Caco-2 (cell line): Measurements from ENCODE around the gene DSCAM. TPM values are rescaled to one million over a fixed set of nuclear protein-coding genes. Genes with fewer than 3 reads are reported as not detected.

Experiments
- BruUV-seq: library from RNA; stranded (reverse); fragments of 400-500 nt; replicated peaks from 2 replicates; lab custom pipeline; 2021; lab: Mats Ljungman, UMichigan
- CTCF ChIA-PET: fragments of 300-600 bp; sonication (Branson Sonifier 250); formaldehyde crosslinking; loops from one replicate; lab custom pipeline; 2022; ENCODE audit warnings: antibody characterized with exemption; lab: Charles Lee
- POLR2A ChIA-PET: fragments of 300-600 bp; sonication (Branson Sonifier 250); formaldehyde crosslinking; loops from one replicate; lab custom pipeline; 2022; ENCODE audit warnings: antibody characterized with exemption; lab: Charles Lee
- DNase-seq, 2 experiments: peaks; one replicate each; pipeline versions ENCODE4 v3.0.0 to v3.0.0-alpha.2; 2020 to 2022
- H3K27me3 ChIP-seq: replicated peaks from 2 replicates; pipeline ENCODE4 v1.6.0; 2011; ENCODE audit warnings: low read length; ENCODE audit not compliant: control insufficient read depth, insufficient read depth
- H3K36me3 ChIP-seq: 2 replicates; pipeline ENCODE4 v1.5.1; 2011; ENCODE audit warnings: low read length; ENCODE audit not compliant: control insufficient read depth, insufficient read depth
- H3K4me1 ChIP-seq: fragments of 250-450 bp; sonication (Bioruptor Pico); 2 replicates; pipeline ENCODE4 v1.5.1; 2020; ENCODE audit warnings: mild to moderate bottlenecking
- H3K4me3 ChIP-seq: 2 replicates; pipeline ENCODE4 v1.5.1; 2011; ENCODE audit warnings: low read depth, mild to moderate bottlenecking, control low read depth, low read length
- H3K9me3 ChIP-seq: fragments of 250-450 bp; sonication (Bioruptor Pico); 2 replicates; pipeline ENCODE4 v1.5.1; 2020; ENCODE audit warnings: mild to moderate bottlenecking, moderate library complexity
- H3K27ac Mint-ChIP-seq: one replicate; pipeline ENCODE4 v1.8.0; 2022; ENCODE audit warnings: mixed read lengths; ENCODE audit not compliant: unreplicated experiment
- H3K27me3 Mint-ChIP-seq: one replicate; pipeline ENCODE4 v1.8.0; 2022; ENCODE audit warnings: mixed read lengths; ENCODE audit not compliant: insufficient read depth, unreplicated experiment
- H3K36me3 Mint-ChIP-seq: one replicate; pipeline ENCODE4 v1.8.0; 2022; ENCODE audit warnings: mild to moderate bottlenecking, mixed read lengths; ENCODE audit not compliant: insufficient read depth, unreplicated experiment
- H3K4me1 Mint-ChIP-seq: one replicate; pipeline ENCODE4 v1.8.0; 2022; ENCODE audit warnings: low read depth, mixed read lengths; ENCODE audit not compliant: unreplicated experiment
- H3K4me3 Mint-ChIP-seq: one replicate; pipeline ENCODE4 v1.8.0; 2022; ENCODE audit warnings: mild to moderate bottlenecking, moderate library complexity, mixed read lengths; ENCODE audit not compliant: unreplicated experiment
- H3K9me3 Mint-ChIP-seq: one replicate; pipeline ENCODE4 v1.8.0; 2022; ENCODE audit warnings: mixed read lengths; ENCODE audit not compliant: unreplicated experiment
- CTCF ChIP-seq, 2 experiments: fragments of 200-600 bp in 1 of 2; IDR thresholded peaks; 1 replicate in 1 of 2; 2 replicates in 1 of 2; pipeline versions ENCODE4 v1.5.1 to v1.8.0; 2011 to 2022; ENCODE audit warnings: antibody characterized with exemption in 1 of 2, control low read depth in 1 of 2, inconsistent platforms in 1 of 2, low read depth in 1 of 2, low read length in 1 of 2, mild to moderate bottlenecking in 1 of 2, moderate library complexity in 1 of 2; ENCODE audit not compliant: insufficient read depth in 1 of 2, severe bottlenecking in 1 of 2, unreplicated experiment in 1 of 2
- intact Hi-C: fragments of 100-400 bp; cut with micrococcal nuclease; formaldehyde crosslinking; loops from one replicate; pipeline ENCODE4 v1.10.0; 2022; ENCODE audit not compliant: unreplicated experiment
- total RNA-seq: library from RNA; stranded (reverse); gene quantifications from 2 replicates; pipeline ENCODE4 v1.2.3, GENCODE V29; 2022

The DSCAM gene
- total RNA-seq, 1 experiment from 2014 or later, result not detected

GRCh38 chr21:40373761-40374160, 473.2 kb downstream of the DSCAM start:
- CTCF ChIA-PET, result no interaction called here
- no peak for DNase-seq

GRCh38 chr21:40372506-40372905, 474.5 kb downstream of the DSCAM start:
- no peaks in the 10 kb centered on the region for H3K36me3 ChIP-seq
- DNase-seq, result no peak
- Mint-ChIP-seq H3K4me1 (no peaks in the 10 kb centered on the region), H3K27me3 (peaks cover 4% of the 10 kb centered on the region), H3K9me3 (no peaks in the 10 kb centered on the region), H3K4me3 (no peak overlapping the region), H3K36me3 (no peaks in the 10 kb centered on the region), H3K27ac (no peak overlapping the region)
- TF ChIP-seq CTCF (IDR thresholded peaks at IDR 0.05; ENCODE audit: insufficient read depth in 1 of 2, low read depth in 1 of 2, low read length in 1 of 2, severe bottlenecking in 1 of 2, unreplicated experiment in 1 of 2), result no peak
- ChIA-PET POLR2A (no interaction called here), CTCF (no interaction called here)
- no peaks in the 10 kb centered on the region for H3K4me1 ChIP-seq
- H3K4me3 ChIP-seq, result no peak overlapping the region
- H3K9me3 ChIP-seq, result no peaks in the 10 kb centered on the region
- no peaks in the 10 kb centered on the region for H3K27me3 ChIP-seq
- no TSS peak for BruUV-seq
- intact Hi-C loops, result no loop called here

More at GRCh38 chr21:40373761-40374160, 473.2 kb downstream of the DSCAM start:
- no peaks in the 10 kb centered on the region for H3K27me3 ChIP-seq
- Mint-ChIP-seq H3K4me1 (no peaks in the 10 kb centered on the region), H3K36me3 (no peaks in the 10 kb centered on the region), H3K4me3 (no peak overlapping the region), H3K27me3 (no peaks in the 10 kb centered on the region), H3K9me3 (no peaks in the 10 kb centered on the region), H3K27ac (no peak overlapping the region)
- POLR2A ChIA-PET, result no interaction called here
- intact Hi-C loops, result no loop called here
- no peaks in the 10 kb centered on the region for H3K4me1 ChIP-seq
- H3K4me3 ChIP-seq, result no peak overlapping the region
- no peak for TF ChIP-seq CTCF (IDR thresholded peaks at IDR 0.05; ENCODE audit: insufficient read depth in 1 of 2, low read depth in 1 of 2, low read length in 1 of 2, severe bottlenecking in 1 of 2, unreplicated experiment in 1 of 2)
- BruUV-seq, result no TSS peak
- no peaks in the 10 kb centered on the region for H3K9me3 ChIP-seq
- no peaks in the 10 kb centered on the region for H3K36me3 ChIP-seq

GRCh38 chr21:40371329-40371728, 475.6 kb downstream of the DSCAM start:
- Histone ChIP-seq H3K4me1 (no peaks in the 10 kb centered on the region), H3K9me3 (no peaks in the 10 kb centered on the region), H3K36me3 (no peaks in the 10 kb centered on the region), H3K4me3 (no peak overlapping the region), H3K27me3 (no peaks in the 10 kb centered on the region)
- no TSS peak for BruUV-seq
- CTCF ChIA-PET, result no interaction called here
- Mint-ChIP-seq H3K9me3 (no peaks in the 10 kb centered on the region), H3K4me3 (no peak overlapping the region), H3K36me3 (no peaks in the 10 kb centered on the region), H3K27ac (no peak overlapping the region), H3K4me1 (no peaks in the 10 kb centered on the region), H3K27me3 (peaks cover 4% of the 10 kb centered on the region)
- DNase-seq, result no peak
- POLR2A ChIA-PET, result no interaction called here
- intact Hi-C loops, result no loop called here
- TF ChIP-seq CTCF (IDR thresholded peaks at IDR 0.05; ENCODE audit: insufficient read depth in 1 of 2, low read depth in 1 of 2, low read length in 1 of 2, severe bottlenecking in 1 of 2, unreplicated experiment in 1 of 2), result no peak
